AG08396 (cell line): ENCODE results near the gene TYMS.

Experiments
- DNase-seq: peaks from one replicate; pipeline ENCODE4 v3.0.0; 2012; ENCODE audit warnings: low spot score, mixed read lengths

TYMS gene

DNA sequence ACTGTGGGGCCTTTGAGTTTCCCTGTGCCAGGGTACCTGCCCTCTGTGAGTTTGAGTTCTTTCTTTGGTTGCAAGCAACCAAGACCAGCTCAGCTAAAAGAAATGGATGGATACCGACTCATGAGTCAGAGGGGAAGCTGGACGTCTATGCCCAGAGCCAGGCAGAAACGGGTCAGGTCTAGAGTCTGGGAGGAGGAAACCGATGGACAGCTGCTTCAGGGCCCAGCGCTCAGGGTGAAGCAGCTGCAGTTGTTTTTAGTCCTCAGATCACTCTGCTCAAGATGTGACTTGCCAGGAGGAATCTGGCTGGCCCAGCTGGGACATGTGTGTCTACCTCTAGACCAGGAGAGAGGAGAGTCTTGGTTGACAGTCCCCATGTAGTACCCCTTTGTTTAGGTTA is 10.1 kb upstream of the TYMS start:
- no peak for DNase-seq

DNA sequence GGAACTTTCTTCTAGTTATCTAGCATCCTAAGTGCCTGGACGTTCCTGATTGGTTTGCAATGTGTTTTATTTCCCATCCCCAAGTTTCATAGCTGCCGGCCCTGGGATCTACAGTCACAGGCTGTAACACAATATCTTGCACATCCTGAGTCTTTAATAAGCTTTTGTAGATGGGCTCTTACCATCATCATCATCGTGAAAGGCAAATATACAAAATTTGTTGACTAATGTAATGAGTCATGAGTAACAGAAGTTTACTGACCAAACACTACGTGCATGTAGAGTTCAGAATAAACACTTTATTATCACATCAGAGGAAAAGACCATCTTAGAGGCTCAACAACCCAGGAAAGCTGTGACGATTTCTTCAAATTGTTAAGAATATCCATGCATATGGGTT is 8.1 kb upstream of the TYMS start:
- DNase-seq = no peak

DNA sequence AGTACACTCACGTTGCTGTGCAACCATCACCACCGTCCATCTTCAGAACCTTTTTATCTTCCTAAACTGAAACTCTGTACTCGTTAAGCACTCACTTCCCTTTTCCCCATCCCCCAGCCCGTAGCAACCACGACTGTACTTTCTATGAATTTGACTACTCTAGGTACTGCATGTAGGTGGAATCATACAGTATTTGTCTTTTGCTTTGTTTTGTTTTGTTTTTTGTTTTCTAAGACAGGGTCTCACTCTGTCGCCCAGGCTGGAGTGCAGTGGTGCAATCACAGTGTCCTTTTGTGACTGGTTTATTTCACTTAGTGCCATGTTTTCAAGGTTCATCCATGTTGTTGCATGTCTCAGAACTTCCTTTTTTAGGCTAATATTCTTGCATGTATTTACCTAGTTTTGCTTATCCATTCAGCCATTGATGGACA is 7.0 kb upstream of the TYMS start:
- DNase-seq = no peak

DNA sequence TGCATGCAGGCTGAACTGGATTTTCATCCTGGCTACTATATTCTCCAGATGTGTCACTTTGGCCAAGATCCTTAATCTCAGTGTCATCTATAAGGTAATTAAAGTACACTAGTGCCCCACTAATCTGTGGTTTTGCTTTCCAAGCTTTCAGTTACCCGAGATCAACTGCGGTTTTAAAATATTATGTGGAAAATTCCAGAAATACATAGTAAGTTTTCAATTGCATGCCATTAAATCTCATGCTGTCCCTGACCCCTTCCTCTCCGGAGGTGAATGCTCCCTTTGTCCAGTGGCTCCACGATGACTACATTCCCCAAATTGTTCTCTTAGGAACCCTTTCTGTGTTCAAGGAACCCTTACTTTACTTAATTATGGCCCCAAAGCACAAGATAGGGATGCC is 5.3 kb upstream of the TYMS start:
- no peak for DNase-seq

DNA sequence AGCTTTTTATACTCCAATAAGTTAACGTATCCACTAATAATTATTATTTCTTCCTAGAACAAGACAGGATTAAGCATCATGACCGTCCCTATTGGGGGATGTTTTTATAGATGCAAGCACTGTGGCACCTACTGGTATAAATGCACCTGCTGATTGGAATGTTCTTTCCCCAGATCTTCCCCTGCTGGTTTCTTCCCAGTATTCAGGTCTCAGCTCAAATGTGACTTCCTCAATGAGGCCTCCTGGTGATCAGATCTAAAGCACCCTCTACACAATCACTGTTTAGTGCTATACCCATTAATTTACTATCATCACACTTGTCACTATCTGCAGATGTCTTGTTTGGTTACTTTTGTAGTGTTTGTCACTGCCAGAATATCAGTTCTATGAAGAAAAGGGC is 3.9 kb upstream of the TYMS start:
- DNase-seq = no peak

DNA sequence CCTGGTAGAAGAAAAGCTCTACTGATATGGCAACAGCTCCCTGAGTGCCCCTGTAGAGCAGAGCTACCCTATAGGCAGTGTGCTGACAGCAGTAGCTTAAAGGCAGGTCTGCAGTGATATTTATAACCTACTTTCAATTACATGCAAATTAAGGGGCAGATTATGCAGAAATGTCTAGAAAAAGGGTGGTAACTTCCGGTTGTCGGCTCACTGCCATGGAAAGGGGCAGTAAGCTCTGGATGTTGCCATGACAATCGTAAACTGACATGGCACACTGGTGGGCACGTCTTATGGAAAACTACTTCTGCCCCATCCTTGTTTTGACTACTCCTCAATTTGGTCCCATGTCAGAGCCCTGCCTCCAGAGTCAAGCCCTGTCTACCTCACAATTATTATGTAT is 2.9 kb upstream of the TYMS start:
- no peak for DNase-seq

DNA sequence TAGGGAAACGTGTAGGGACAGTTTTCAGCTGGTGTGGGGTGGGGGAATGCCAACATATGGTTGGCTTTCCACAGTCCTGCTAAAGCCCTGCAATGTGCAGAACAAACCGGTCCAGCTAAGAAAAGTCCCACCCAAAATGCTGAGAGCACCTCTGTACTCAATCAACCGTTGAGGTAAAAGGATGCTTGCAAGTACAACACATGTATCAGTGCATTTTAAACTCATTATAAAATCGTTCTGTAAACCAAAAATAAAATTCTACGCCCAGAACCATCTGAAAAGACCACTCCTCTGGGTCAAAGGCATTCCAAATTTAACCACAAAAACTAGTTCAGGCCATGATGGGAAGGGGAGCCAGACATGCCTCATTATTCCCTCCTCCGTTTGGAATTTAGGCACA is 2.0 kb upstream of the TYMS start:
- no peak for DNase-seq

DNA sequence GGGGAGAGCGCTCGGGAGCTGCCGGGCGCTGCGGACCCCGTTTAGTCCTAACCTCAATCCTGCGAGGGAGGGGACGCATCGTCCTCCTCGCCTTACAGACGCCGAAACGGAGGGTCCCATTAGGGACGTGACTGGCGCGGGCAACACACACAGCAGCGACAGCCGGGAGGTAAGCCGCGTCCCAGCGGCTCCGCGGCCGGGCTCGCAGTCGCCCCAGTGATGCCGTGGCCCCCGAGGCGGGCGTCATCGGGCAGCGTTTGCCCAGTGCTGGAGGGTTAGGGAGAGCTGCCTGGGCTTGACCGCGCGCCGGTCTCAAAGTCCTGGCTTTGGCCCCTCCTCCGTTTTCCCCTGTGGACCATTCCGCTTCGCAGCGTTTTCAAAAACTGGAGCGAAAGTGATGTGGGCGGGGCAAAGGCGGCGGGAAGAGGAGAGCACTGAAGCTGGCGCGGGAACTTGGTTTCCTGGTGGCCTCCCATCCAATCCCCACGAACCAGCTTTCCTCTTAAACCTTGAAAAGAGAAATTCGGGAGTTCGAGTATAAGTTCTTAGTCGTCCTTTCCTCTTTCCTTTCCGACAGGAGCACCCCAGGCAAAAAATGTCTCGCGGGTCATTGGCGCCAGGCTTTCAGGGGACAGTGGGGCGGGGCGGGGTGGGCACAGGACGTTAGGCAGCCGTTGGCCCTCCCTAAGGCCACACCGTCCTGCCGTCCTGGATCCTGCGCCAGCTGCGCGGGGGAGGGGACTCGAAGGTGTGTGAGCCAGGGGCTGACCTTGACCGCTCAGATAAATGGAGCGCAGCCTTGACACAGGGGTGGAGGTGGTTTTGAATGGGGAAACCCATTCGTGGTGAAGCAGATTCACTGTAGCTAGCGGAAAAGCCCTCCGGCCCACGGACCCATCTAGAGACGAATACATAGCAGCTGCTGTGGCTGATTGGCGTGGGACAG is 821 bp downstream of the TYMS start:
- DNase-seq = peak; percentile 93

DNA sequence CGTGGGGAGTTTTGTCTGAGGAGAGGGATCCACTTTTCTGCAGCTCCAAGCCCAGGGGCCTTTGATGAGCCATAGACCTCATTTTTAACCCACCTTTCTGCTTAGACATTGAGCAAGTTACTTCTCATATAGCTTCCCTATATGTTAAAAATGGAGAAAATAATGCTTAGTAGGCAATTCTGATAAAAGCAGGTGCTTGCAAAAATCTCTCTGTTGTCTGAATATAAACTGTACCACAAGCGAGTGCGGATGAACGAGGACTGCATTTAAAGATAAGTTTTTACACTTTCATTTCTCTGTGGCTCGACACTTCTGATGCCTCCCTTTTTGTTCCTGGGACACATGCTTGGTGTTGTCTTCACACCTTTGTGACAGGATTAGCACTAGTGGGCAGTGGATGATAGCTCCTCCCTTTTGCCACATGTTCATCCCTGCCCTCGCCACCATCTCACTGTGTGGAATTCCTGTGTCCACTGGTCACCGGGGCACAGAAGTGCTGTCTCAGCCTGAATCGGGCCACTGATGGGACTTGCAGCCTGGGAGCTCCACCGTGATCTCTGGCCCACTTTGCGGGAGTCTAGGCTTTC is 1.6 kb downstream of the TYMS start:
- DNase-seq = no peak

DNA sequence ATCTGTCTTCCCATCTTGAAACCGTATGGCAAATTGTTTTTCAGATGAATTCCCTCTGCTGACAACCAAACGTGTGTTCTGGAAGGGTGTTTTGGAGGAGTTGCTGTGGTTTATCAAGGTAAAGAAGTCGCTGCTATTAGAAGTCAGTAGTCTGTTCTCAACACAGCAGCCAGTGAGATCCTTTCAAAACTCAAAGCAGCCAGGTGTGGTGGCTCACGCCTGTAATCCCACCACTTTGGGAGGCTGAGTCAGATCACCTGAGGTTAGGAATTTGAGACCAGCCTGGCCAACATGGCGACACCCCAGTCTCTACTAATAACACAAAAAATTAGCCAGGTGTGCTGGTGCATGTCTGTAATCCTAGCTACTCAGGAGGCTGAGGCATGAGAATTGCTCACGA is 2.1 kb downstream of the TYMS start:
- no peak for DNase-seq

DNA sequence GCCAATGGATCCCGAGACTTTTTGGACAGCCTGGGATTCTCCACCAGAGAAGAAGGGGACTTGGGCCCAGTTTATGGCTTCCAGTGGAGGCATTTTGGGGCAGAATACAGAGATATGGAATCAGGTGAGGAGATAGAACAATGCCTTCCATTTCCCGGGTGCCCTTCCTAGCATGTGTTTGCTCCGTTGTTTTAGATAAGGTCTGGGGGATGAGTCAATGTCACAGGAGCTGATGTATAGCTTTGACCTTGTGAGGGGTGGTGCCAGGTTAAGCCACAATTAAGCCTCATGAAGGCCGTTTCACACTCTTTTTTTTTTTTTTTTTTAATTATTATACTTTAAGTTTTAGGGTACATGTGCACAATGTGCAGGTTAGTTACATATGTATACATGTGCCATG is 4.7 kb downstream of the TYMS start:
- DNase-seq = no peak

DNA sequence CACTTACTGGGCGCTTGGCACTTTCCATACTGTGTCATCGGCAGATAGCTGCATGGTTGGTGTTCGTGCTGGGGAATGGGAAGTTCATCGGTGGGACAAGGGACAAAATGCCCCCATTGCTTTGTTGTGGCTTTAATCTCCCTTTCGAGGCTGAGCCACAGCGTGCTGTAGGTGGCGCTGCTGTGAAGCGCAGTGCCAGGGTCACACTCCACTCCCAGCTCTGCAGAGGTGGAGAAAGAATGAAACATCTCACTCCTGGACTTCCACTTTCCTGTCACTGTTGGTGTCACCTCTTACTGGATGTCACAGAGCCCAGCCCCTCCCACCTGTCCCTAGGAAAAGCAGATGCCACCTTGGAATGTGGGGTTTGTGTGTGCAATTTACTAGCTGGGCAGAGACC is 8.7 kb downstream of the TYMS start:
- no peak for DNase-seq

DNA sequence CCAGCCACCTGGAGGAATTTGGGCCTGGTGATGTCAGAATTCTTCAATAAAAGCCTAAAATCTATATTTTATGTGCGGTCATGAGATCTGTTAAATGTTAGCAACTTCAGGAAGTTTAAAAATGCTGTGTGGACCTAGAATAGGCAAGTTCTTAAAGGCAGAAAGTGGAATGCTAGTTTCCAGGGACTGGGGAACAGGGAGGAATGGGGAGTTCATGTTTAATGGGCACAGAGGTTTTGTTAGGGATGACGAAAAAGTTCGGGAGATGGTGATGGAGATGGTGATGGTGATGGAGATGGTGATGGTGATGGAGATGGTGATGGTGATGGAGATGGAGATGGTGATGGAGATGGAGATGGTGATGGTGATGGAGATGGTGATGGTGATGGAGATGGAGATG is 9.2 kb downstream of the TYMS start:
- no peak for DNase-seq

DNA sequence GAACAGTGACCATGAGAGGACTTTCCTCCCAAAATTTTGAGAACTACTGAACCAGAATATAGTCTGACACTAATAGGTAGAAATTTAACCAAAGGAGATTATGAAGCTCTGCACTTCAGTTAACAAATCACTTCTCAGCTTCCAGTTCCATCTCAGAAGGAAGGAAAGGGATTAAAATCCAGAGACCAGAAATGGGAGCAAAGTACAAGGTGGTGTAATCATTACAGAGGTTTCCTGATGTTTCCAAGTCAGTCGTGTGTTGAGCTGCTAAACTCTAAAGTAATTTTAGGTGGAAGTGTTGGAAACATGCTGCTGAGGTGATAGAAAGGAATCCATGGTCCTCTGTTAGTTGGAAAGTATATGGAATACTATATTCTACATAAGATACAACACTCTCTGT is 10.8 kb downstream of the TYMS start:
- no peak for DNase-seq

DNA sequence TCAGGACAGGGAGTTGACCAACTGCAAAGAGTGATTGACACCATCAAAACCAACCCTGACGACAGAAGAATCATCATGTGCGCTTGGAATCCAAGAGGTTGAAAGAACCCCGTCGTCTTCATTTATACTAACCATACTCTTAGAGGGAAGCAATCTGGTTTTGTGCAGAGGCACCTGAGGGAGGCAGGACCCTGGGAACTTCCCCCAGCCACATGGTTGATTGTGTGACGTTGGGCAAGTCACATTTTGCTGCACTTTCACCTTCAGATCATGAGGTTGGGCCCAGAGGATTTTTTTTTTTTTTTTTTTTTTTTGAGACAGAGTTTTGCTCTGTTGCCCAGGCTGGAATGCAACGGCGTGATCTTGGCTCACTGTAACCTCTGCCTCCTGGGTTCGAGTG is 11.6 kb downstream of the TYMS start:
- no peak for DNase-seq

DNA sequence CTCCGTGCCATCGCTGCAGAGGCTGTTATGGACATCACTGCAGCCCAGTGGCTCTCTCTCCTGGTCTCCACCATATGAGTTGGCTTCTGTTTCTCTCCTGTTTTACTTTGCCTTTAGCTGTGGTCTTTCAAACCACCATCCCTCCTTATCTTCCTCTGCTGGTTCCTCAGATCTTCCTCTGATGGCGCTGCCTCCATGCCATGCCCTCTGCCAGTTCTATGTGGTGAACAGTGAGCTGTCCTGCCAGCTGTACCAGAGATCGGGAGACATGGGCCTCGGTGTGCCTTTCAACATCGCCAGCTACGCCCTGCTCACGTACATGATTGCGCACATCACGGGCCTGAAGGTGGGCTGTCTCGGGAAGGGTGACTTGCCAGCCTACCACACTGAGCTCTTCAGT is 13.1 kb downstream of the TYMS start:
- no peak for DNase-seq

DNA sequence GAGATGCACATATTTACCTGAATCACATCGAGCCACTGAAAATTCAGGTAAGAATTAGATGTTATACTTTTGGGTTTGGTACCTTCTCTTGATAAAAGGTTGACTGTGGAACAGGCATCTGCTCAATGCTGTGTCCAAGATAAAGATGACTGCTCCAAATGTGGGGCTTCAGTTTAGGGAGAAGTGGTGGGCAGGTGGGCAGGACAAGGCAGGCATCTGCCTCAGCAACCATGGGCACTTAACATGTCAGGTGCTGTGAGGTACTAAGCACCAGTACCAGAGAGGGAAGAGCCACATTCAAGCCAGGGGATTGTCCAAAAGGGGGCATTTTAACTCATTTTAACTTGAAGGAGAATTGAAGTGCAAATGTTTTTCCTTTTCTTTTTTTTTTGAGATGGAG is 14.0 kb downstream of the TYMS start:
- DNase-seq = no peak

DNA sequence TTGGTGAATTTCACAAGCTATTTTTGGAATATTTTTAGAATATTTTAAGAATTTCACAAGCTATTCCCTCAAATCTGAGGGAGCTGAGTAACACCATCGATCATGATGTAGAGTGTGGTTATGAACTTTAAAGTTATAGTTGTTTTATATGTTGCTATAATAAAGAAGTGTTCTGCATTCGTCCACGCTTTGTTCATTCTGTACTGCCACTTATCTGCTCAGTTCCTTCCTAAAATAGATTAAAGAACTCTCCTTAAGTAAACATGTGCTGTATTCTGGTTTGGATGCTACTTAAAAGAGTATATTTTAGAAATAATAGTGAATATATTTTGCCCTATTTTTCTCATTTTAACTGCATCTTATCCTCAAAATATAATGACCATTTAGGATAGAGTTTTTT is 15.9 kb downstream of the TYMS start:
- no peak for DNase-seq

DNA sequence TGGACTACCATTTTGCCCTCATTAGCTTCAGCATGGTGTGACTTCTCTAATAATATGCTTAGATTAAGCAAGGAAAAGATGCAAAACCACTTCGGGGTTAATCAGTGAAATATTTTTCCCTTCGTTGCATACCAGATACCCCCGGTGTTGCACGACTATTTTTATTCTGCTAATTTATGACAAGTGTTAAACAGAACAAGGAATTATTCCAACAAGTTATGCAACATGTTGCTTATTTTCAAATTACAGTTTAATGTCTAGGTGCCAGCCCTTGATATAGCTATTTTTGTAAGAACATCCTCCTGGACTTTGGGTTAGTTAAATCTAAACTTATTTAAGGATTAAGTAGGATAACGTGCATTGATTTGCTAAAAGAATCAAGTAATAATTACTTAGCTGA is 16.3 kb downstream of the TYMS start:
- no peak for DNase-seq

DNA sequence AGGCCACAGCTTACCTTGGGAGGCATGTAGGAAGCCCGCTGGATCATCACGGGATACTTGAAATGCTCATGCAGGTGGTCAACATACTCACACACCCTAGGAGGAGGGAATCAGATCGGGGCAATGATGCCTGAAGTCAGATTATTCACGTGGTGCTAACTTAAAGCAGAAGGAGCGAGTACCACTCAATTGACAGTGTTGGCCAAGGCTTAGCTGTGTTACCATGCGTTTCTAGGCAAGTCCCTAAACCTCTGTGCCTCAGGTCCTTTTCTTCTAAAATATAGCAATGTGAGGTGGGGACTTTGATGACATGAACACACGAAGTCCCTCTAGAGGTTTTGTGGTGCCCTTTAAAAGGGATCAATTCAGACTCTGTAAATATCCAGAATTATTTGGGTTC is 17.9 kb downstream of the TYMS start:
- no peak for DNase-seq

DNA sequence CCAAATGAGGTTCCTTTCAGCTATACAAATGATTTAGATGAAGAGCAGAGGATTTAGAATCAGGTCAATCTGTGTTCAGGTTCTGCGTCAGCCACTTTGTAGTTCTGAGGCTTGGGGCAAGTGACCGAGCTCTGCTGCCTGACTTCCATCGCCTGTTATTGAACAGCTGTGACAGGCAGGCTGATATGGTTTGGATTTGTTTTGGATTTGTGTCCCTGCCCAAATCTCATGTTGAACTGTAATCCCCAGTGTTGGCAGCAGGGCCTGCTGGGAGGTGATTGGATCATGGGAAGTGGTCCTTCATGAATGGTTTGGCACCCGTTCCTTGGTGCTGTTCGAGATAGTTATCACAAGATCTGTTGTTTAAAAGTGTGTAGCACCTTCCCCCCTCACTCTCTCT is 18.6 kb downstream of the TYMS start:
- no peak for DNase-seq

DNA sequence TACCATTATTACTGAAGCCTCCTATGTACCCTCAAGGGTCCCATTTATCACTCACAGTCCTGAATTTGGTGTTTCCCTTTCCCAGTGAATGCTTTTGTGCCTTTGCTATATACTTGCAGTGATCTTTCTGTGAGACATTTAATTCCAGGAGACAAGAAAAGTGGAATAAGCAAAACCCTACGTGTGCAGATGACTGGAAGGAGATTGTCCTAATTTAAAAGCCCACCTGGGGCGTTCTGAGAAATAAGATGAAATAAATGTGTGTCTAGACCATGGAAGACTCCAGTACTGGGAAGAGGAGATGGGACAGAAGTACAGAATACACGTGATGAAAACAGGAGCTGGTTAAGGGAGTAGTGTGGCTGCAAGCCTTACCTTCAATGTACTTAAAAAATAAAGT is 19.3 kb downstream of the TYMS start:
- no peak for DNase-seq

DNA sequence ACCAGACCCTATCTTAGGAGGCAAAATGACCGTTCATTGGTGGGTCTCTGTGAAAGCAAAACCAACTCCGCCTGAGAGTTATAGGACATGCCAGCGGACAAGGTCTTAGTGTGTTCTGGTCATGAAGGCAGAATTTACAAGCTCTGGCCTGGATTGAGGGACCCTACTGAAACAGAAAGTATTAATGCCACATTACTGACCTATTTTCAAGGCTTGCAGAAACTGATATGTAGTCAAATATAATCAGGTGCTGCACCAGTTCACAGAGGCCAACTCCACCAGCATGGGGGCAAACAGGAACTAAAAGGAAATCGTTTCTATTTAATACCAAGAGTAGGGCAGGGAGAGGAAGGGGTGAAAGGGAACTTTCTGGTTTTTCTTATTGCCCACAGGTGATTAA is 19.7 kb downstream of the TYMS start:
- no peak for DNase-seq

DNA sequence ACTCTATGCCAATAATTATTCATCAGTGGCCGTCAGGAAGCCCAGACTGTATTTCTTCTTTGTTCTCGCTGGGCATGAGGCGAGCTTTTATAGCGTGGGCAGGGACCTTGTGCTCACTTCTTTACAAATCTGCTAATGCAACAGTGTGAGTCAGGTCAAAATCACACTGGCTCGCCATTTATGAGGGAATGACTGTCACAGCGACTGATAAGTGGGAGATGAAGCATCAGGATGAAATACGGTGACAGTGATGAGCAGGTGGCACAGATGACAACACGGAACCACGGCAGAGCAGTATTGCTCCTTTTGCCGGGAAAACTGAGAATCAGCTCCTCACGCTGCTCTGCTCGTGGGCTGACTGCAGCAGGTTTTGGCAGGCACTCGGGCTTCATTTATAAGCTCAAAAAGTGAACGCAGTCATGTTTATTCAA is 20.5 kb downstream of the TYMS start:
- no peak for DNase-seq
